ENCODE measurements around the gene CLASRP. TPM values are rescaled to one million over a fixed set of nuclear protein-coding genes. Genes with fewer than 3 reads are reported as not detected.

Gene CLASRP
- total and polyA plus RNA-seq, 9 of the 15 experiments (the other 6 are each of a cell fraction or from before 2014, with no cell fraction given): 0.94 to 86.3 (median 44.0) TPM

DNA sequence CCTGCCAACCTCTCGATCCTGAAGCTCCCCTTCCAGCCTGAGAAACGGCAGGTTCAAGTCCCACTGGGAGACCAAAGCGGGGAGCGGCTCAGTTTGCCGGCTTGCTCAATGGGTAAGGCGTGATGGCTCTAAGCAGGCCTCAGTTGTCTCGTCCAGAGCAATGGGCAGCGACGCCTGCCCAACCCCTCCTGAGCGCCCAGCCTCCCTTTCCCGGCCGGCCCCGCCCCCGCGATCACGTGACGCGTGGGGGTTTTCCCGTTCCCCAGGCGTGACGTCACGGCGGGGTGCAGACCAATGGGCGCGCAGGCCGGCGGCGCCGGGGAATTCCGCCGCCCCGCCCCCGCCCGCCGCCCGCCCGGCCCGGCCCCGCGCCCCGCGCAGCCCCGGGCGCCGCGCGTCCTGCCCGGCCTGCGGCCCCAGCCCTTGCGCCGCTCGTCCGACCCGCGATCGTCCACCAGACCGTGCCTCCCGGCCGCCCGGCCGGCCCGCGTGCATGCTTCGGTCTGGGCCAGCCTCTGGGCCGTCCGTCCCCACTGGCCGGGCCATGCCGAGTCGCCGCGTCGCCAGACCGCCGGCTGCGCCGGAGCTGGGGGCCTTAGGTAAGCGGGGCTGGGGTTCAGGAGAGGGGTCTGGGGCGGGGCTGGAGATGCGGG, 37.6 kb upstream of the CLASRP start, which contains the start of gene RELB (continued):
- TF ChIP-seq HIVEP1 (CRISPR knock-in tag; IDR thresholded peaks at IDR 0.05): peak; percentile 98
- TF ChIP-seq KLF16 (IDR thresholded peaks at IDR 0.05): peak; percentile 37; the same call in 1 of the 2 replicates
- TF ChIP-seq, protein P1, sequence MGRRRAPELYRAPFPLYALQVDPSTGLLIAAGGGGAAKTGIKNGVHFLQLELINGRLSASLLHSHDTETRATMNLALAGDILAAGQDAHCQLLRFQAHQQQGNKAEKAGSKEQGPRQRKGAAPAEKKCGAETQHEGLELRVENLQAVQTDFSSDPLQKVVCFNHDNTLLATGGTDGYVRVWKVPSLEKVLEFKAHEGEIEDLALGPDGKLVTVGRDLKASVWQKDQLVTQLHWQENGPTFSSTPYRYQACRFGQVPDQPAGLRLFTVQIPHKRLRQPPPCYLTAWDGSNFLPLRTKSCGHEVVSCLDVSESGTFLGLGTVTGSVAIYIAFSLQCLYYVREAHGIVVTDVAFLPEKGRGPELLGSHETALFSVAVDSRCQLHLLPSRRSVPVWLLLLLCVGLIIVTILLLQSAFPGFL (CRISPR knock-in tag; IDR thresholded peaks at IDR 0.05): no peak
- TF ChIP-seq ZNF277 (CRISPR knock-in tag; IDR thresholded peaks at IDR 0.05; ENCODE audit: borderline replicate concordance): no peak
- no peak for TF ChIP-seq SIX5 (IDR thresholded peaks at IDR 0.05; ENCODE audit: borderline replicate concordance in 1 of 2, insufficient read depth in 1 of 2, low read depth in 1 of 2, low read length in 2 of 2)
- TF ChIP-seq, protein P2, sequence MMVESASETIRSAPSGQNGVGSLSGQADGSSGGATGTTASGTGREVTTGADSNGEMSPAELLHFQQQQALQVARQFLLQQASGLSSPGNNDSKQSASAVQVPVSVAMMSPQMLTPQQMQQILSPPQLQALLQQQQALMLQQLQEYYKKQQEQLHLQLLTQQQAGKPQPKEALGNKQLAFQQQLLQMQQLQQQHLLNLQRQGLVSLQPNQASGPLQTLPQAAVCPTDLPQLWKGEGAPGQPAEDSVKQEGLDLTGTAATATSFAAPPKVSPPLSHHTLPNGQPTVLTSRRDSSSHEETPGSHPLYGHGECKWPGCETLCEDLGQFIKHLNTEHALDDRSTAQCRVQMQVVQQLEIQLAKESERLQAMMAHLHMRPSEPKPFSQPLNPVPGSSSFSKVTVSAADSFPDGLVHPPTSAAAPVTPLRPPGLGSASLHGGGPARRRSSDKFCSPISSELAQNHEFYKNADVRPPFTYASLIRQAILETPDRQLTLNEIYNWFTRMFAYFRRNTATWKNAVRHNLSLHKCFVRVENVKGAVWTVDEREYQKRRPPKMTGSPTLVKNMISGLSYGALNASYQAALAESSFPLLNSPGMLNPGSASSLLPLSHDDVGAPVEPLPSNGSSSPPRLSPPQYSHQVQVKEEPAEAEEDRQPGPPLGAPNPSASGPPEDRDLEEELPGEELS (CRISPR knock-in tag; IDR thresholded peaks at IDR 0.05; ENCODE audit: borderline replicate concordance): no peak
- 0 out of 2 replicates have a peak, but pooled peaks have one; percentile 14 for TF ChIP-seq ZKSCAN1 (IDR thresholded peaks at IDR 0.05; ENCODE audit: low read depth, low read length)
- no peak for TF ChIP-seq PYGO2 (tag; IDR thresholded peaks at IDR 0.05)
- peak; percentile 68 for TF ChIP-seq SAP30 (IDR thresholded peaks at IDR 0.05; ENCODE audit: borderline replicate concordance, insufficient read depth, low read depth, low read length, poor library complexity, severe bottlenecking)
